Vagina (tissue), 2 donors: Measurements from ENCODE around the gene HDAC7. TPM values are rescaled to one million over a fixed set of nuclear protein-coding genes. Genes with fewer than 3 reads are reported as not detected.

ENCODE experiments used
- DNase-seq, 2 donors: peaks; one replicate each; pipeline ENCODE4 v3.0.0-alpha.2; 2017; ENCODE audit errors: extremely low spot score in 2 of 2
- H3K27ac ChIP-seq: fragments of 200-600 bp; sonication (generic); one replicate; pipeline ENCODE4 v1.5.1; 2019
- H3K27me3 ChIP-seq: fragments of 200-600 bp; sonication (generic); one replicate; pipeline ENCODE4 v1.5.1; 2019
- H3K36me3 ChIP-seq, 2 donors: fragments of 200-600 bp; sonication (generic); one replicate each; pipeline ENCODE4 v1.5.1; 2017 to 2019
- H3K4me1 ChIP-seq: fragments of 200-600 bp; sonication (generic); one replicate; pipeline ENCODE4 v1.5.1; 2019
- H3K4me3 ChIP-seq, 2 donors: fragments of 200-600 bp; sonication (generic); 1 replicate in 1 of 2; 2 replicates in 1 of 2; pipeline ENCODE4 v1.5.1; 2016 to 2019
- H3K9me3 ChIP-seq: fragments of 200-600 bp; sonication (generic); one replicate; pipeline ENCODE4 v1.5.1; 2019
- POLR2A ChIP-seq, 2 donors: fragments of 450-650 bp; IDR thresholded peaks; one replicate each; pipeline ENCODE4 v1.6.1; 2017; ENCODE audit warnings: antibody characterized with exemption in 2 of 2, mild to moderate bottlenecking in 2 of 2, moderate library complexity in 2 of 2
- POLR2AphosphoS5 ChIP-seq, 2 donors: sonication (generic); formaldehyde crosslinking; IDR thresholded peaks; one replicate each; pipeline ENCODE4 v1.9.0; 2017; ENCODE audit warnings: antibody characterized with exemption in 2 of 2, mild to moderate bottlenecking in 2 of 2, low read depth in 1 of 2; ENCODE audit not compliant: insufficient read depth in 1 of 2
- intact Hi-C: fragments of 100-400 bp; cut with DNase I; formaldehyde crosslinking; loops from one replicate; pipeline ENCODE4 v1.15.1; 2023
- total RNA-seq: library from RNA; depleted of rRNA; stranded (reverse); fragments of >200 nt; gene quantifications from one replicate; pipeline ENCODE4 v1.2.3, GENCODE V29; 2016
- TF ChIP-seq, protein P1 (sequence below), 3 experiments: fragments of 450-650 bp in 2 of 3; fragments of 200-600 bp in 1 of 3; sonication (generic) in 1 of 3; IDR thresholded peaks; one replicate each; pipeline ENCODE4 v1.5.1; 2017 to 2019; ENCODE audit warnings: antibody characterized with exemption in 3 of 3, mild to moderate bottlenecking in 2 of 3, moderate library complexity in 2 of 3

HDAC7 gene
- total RNA-seq, 1 donor from 2014 or later, result 67.0 TPM

DNA sequence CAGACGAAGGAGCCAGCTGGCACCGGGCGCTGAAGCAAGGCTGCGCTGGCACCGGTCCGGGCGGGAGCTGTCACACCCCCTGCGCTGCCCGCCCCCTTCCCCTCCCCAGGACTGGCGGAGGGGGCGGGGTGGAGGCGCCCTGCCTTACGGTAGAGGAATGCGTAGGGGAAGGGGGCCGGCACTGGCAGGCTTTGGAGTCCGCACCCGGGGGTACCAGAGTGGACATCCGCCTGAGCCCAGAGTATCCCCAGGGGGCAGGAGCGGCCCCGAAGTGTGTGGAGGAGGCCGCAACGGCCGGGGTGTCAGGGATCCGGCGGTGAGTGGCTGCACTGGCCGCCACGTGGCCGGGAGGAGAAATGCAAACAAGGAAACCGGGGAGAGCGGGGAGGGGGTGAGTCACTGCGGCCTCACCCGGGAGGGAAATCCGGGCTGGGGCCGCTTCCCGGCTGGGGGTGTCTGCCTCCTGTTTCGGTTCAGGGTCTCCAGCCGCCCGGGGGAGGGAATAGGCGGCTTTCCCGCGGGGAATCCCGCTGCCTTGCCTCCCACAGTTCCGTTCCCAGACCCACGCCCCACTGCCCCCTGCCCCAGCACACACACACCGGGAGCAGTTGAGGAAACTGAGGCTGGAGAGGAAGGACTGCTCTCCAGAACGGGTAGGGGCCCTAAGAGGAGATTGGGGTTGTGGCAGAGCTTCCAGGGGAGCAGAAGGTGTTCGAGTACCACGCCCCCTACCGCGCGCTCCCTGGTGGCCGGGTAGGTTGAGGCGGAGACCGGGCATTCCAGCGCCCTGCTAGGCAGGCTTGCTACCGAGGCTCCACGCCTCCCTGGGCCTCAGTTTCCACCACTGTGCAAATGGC is 60.6 kb downstream of the HDAC7 start, which contains the start of gene RAPGEF3:
TSS of gene RAPGEF3 (minus strand) at position 47 of the 857 bp plus-strand sequence. CDS start 324 bp downstream, outside the sequence.
- Histone ChIP-seq H3K27ac (peak within 1 kb of the TSS; percentile 73), H3K36me3 (no peaks in the 10 kb centered on the region), H3K4me1 (peaks cover 54% of the 10 kb centered on the region), H3K27me3 (no peaks in the 10 kb centered on the region), H3K4me3 (peak within 1 kb of the TSS; percentile 50 to 70), H3K9me3 (no peaks in the 10 kb centered on the region)
- no peak for DNase-seq
- intact Hi-C loops, result no loop called here
- TF ChIP-seq POLR2AphosphoS5 (IDR thresholded peaks at IDR 0.05; ENCODE audit: insufficient read depth in 1 of 2, low read depth in 1 of 2) (peak; percentile 75 to 86), POLR2A (IDR thresholded peaks at IDR 0.05) (no peak)
- TF ChIP-seq, protein P1, sequence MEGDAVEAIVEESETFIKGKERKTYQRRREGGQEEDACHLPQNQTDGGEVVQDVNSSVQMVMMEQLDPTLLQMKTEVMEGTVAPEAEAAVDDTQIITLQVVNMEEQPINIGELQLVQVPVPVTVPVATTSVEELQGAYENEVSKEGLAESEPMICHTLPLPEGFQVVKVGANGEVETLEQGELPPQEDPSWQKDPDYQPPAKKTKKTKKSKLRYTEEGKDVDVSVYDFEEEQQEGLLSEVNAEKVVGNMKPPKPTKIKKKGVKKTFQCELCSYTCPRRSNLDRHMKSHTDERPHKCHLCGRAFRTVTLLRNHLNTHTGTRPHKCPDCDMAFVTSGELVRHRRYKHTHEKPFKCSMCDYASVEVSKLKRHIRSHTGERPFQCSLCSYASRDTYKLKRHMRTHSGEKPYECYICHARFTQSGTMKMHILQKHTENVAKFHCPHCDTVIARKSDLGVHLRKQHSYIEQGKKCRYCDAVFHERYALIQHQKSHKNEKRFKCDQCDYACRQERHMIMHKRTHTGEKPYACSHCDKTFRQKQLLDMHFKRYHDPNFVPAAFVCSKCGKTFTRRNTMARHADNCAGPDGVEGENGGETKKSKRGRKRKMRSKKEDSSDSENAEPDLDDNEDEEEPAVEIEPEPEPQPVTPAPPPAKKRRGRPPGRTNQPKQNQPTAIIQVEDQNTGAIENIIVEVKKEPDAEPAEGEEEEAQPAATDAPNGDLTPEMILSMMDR (IDR thresholded peaks at IDR 0.05), result peak in 2 of 3 experiments; percentile 4 to 37

- TF ChIP-seq, protein P1 (IDR thresholded peaks at IDR 0.05), result no peak
- TF ChIP-seq POLR2AphosphoS5 (IDR thresholded peaks at IDR 0.05; ENCODE audit: insufficient read depth in 1 of 2, low read depth in 1 of 2), result no peak
- TF ChIP-seq POLR2A (IDR thresholded peaks at IDR 0.05), result no peak
- H3K36me3 ChIP-seq, result no peaks in the 10 kb centered on the region
Measured at GRCh38 chr12:47758584-47758833, 61.2 kb downstream of the HDAC7 start.

GRCh38 chr12:47757840-47758583 is 61.7 kb downstream of the HDAC7 start:
- intact Hi-C loops, result no loop called here
- Histone ChIP-seq H3K9me3 (no peaks in the 10 kb centered on the region), H3K27me3 (no peaks in the 10 kb centered on the region), H3K27ac (peak overlapping the region; percentile 73), H3K4me1 (peaks cover 64% of the 10 kb centered on the region), H3K4me3 (peak overlapping the region; percentile 50 to 70), H3K36me3 (no peaks in the 10 kb centered on the region)
- no peak for DNase-seq
- TF ChIP-seq POLR2A (IDR thresholded peaks at IDR 0.05), result no peak
- TF ChIP-seq, protein P1 (IDR thresholded peaks at IDR 0.05), result no peak
- TF ChIP-seq POLR2AphosphoS5 (IDR thresholded peaks at IDR 0.05; ENCODE audit: insufficient read depth in 1 of 2, low read depth in 1 of 2), result no peak

More at GRCh38 chr12:47758584-47758833, 61.2 kb downstream of the HDAC7 start:
- intact Hi-C loops, result no loop called here
- DNase-seq, result no peak
- H3K27ac ChIP-seq, result peak overlapping the region; percentile 73
- peak overlapping the region; percentile 50 to 70 for H3K4me3 ChIP-seq
- H3K9me3 ChIP-seq, result no peaks in the 10 kb centered on the region
- peaks cover 60% of the 10 kb centered on the region for H3K4me1 ChIP-seq
- H3K27me3 ChIP-seq, result no peaks in the 10 kb centered on the region

GRCh38 chr12:47757364-47757839 is 62.3 kb downstream of the HDAC7 start:
- no peaks in the 10 kb centered on the region for H3K9me3 ChIP-seq
- TF ChIP-seq, protein P1 (IDR thresholded peaks at IDR 0.05), result no peak
- TF ChIP-seq POLR2AphosphoS5 (IDR thresholded peaks at IDR 0.05; ENCODE audit: insufficient read depth in 1 of 2, low read depth in 1 of 2) (no peak), POLR2A (IDR thresholded peaks at IDR 0.05) (no peak)
- H3K36me3 ChIP-seq, result no peaks in the 10 kb centered on the region
- intact Hi-C loops, result no loop called here
- no peaks in the 10 kb centered on the region for H3K27me3 ChIP-seq
- peaks cover 71% of the 10 kb centered on the region for H3K4me1 ChIP-seq
- peak overlapping the region; percentile 73 for H3K27ac ChIP-seq
- H3K4me3 ChIP-seq, result peak overlapping the region; percentile 50 to 70
- DNase-seq, result no peak
